Mucosa of stomach (tissue), 1 donor: Measurements from ENCODE around the gene STRA6.

ENCODE experiments used
- H3K27me3 ChIP-seq: one replicate; pipeline ENCODE4 v1.7.0; 2013; ENCODE audit warnings: mild to moderate bottlenecking, low read length; ENCODE audit not compliant: control insufficient read depth, insufficient read depth
- H3K36me3 ChIP-seq: one replicate; pipeline ENCODE4 v1.7.0; 2013; ENCODE audit warnings: low read length; ENCODE audit not compliant: control insufficient read depth, insufficient read depth
- H3K4me1 ChIP-seq: one replicate; pipeline ENCODE4 v1.7.0; 2013; ENCODE audit warnings: mild to moderate bottlenecking, low read length; ENCODE audit not compliant: control insufficient read depth, insufficient read depth
- H3K4me3 ChIP-seq: one replicate; pipeline ENCODE4 v1.7.0; 2013; ENCODE audit warnings: low read length
- H3K9ac ChIP-seq: one replicate; pipeline ENCODE4 v1.7.0; 2013; ENCODE audit warnings: mild to moderate bottlenecking, low read length, moderate library complexity
- H3K9me3 ChIP-seq: one replicate; pipeline ENCODE4 v1.7.0; 2013; ENCODE audit warnings: mild to moderate bottlenecking, low read length, moderate library complexity; ENCODE audit not compliant: control insufficient read depth
- donor health status: Pancreatic carcinoma.

STRA6 gene

DNA sequence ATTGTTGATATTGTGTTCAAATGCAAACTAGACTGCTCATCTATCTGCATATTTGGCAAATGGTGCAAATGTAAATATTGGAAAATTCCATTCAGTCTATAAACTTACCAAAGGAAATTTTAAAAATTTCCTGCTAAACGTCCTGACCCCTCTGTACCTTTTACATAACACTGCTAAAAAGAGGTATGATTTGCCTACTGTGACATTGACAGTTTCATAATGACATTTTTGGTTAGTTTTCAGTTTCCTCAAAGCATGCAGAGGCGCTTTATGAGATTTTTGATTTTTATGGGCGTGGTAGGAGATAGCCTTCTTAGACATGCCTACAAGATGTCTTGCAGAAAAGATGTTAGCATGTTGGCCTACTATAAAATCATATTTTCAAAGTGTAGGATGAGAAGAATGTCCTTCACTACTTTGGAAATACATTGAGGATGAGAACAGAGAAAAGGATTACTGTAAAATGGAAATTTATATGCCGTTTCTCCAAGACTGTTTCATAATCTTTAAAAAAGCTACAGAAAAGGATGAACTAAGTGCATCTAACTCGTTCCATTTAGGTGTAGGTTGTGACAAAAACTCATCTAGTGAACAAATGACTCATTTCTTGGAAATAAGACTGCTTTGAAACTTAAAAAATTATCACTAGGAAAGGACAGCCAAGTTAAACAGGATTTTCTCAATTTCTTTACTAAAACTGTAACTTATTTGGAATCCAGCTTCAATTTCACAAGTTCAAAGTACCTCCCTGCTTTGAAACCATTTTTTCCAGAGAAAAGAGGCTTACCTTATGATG, 43.5 kb downstream of the STRA6 start:
- Histone ChIP-seq H3K36me3 (no peaks in the 10 kb centered on the region), H3K9me3 (no peaks in the 10 kb centered on the region), H3K27me3 (no peaks in the 10 kb centered on the region), H3K4me1 (peaks cover 7% of the 10 kb centered on the region), H3K4me3 (no peak overlapping the region), H3K9ac (no peak overlapping the region)

DNA sequence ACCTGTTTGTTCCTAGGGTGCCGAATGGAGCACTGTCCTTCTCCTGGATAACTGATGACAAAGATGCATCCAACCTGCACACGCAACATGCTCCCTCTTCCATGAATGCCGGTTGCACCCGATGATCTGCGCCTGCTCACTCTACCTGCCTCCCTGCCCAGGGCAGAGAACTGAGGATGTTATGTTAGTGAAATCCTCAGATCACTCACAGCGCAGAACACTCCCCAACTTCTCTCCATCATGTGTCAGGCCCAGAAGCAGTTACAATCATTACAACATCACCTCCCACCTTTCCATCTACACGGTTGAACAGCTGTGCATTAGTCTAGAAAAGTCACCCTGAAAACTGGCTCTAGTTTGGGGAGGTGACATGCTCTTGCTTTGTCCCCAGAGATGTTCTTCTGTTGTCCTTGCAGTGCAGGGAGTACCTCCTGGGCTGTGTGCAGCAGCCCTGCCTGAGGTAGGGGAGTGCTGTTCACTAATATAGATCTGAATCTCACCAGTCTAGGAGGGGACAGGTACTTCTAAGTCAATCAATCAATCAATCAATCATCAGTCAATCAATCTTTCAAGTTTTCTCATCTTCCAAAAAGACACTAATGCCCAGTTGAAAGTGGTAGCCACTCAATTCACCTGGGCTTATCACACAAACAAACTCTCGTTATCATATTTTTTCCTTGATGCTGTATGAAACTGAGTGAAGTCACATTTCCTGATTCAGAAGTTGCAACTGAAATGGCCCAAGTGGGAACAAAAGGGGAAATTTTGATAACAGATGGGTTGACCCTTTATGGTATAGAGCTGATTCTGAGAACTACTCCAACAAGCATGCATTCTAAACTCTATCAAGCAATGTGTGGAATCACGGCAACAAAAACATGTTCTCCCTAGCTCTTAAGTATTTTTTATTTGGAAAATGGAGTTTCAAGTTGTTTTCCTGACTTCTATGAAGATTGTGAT, 44.4 kb downstream of the STRA6 start:
- Histone ChIP-seq H3K4me3 (no peak overlapping the region), H3K9me3 (no peaks in the 10 kb centered on the region), H3K4me1 (peaks cover 7% of the 10 kb centered on the region), H3K36me3 (no peaks in the 10 kb centered on the region), H3K27me3 (no peaks in the 10 kb centered on the region), H3K9ac (no peak overlapping the region)

DNA sequence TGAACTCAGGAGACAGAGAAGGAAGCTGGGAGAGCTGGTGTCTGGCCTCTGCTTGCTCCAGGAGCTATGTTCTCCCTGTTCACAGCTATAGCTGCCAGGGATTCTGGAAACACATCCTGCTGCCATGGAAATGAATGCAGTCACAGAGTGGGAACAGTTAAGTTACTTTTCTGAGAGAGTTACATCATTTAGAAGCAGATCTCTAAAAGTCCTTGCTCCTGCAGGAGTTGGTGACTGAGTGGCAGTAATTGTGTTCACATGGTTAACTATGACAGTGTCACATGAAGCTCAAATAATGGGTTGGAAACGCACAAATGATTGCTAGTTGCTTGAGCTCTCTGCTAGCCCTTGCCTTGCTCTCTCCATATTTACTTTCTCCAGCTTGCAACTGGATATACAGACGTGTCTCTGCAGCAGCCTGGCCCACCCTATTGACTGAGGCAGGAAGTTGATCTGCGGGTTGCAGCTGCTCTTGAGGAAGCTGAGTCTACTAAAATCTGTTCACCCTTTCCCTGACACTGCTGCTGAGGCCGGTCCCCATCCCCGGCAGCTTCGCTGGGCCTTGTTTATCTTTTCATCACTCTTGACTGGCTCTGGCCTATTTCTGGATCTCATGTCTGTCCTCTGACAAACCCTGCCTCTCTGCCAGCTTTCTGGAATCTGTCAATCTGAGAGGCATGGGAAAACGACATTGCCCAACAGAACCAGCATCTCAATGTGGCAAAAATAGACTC, 45.7 kb downstream of the STRA6 start:
- Histone ChIP-seq H3K9ac (no peak overlapping the region), H3K9me3 (no peaks in the 10 kb centered on the region), H3K36me3 (no peaks in the 10 kb centered on the region), H3K4me1 (peaks cover 7% of the 10 kb centered on the region), H3K27me3 (no peaks in the 10 kb centered on the region), H3K4me3 (no peak overlapping the region)

DNA sequence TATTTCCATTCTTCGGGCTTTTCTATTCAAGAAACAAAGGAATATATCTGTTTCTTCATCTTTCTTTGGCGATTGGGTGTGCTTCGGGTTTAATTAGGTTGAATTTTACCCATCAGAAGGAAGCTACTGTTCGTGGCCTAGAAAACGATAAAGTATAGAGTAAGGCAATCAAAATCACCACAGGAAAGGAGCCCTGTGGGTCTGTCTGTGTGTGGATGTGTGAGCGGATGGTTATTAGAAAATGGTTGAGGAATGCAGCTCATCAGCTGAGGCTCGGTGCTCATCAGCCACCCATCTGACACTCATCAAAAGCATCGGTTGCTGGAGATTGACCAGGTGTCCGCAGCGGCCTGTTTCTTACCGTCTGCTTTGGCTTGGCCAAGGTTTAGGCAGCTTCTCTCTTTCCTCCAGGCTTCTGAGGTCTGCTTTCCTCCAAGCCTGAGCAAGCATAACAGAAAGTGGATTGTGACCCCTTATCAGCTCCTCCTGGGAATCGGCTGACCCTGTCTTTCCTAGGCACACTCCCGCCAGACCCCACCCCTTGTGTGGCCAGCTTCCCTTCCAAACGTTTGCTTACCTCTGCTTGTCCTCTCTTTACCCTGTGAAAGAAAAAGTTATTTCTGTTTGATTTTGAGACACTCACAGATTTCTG, 46.7 kb downstream of the STRA6 start:
- Histone ChIP-seq H3K27me3 (no peaks in the 10 kb centered on the region), H3K36me3 (no peaks in the 10 kb centered on the region), H3K9me3 (no peaks in the 10 kb centered on the region), H3K4me3 (no peak overlapping the region), H3K9ac (no peak overlapping the region), H3K4me1 (peaks cover 7% of the 10 kb centered on the region)

DNA sequence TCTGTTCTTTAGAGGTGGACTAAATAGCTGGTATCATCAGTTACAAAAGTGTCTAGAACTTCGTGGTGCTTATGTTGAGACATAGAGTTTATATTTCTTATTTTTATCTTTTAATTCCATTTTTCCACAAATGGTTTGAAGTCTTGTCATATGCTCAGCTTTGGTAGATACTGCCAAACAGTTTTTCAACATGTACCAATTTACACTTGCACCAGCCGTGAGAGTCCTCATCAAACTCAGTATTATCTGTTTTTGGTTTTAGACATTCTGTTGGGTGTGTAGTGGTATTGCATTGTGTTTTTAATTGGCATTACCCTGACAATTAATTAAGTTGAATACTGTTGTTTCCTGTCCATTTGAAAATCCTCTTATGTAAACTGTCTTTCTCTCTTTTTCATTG, 55.5 kb downstream of the STRA6 start:
- Histone ChIP-seq H3K27me3 (no peaks in the 10 kb centered on the region), H3K4me3 (no peak overlapping the region), H3K4me1 (no peaks in the 10 kb centered on the region), H3K9me3 (no peaks in the 10 kb centered on the region), H3K36me3 (no peaks in the 10 kb centered on the region), H3K9ac (no peak overlapping the region)

DNA sequence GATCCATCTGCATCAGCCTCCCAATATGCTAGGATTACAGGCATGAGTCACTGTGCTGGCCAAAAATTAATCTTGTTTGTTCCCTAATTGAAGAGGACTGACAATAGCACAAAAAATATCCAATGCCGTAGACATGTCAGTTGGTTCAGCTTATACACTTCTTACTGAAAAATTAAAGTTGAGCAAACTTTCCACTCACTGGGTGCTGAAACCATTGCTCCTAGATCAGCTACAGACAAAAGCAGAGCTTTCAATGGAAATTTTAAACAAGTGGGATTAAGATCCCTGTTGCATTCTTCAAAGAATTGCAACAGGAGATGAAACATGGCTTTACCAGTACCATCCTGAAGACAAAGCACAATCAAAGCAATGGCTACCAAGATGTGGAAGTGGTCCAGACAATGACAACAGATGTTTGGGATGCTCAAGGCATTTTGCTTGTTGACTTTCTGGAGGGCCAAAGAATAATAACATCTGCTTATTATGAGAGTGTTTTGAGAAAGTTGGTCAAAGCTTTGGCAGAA, 56.2 kb downstream of the STRA6 start:
- Histone ChIP-seq H3K27me3 (no peaks in the 10 kb centered on the region), H3K9me3 (no peaks in the 10 kb centered on the region), H3K9ac (no peak overlapping the region), H3K4me1 (no peaks in the 10 kb centered on the region), H3K36me3 (no peaks in the 10 kb centered on the region), H3K4me3 (no peak overlapping the region)

DNA sequence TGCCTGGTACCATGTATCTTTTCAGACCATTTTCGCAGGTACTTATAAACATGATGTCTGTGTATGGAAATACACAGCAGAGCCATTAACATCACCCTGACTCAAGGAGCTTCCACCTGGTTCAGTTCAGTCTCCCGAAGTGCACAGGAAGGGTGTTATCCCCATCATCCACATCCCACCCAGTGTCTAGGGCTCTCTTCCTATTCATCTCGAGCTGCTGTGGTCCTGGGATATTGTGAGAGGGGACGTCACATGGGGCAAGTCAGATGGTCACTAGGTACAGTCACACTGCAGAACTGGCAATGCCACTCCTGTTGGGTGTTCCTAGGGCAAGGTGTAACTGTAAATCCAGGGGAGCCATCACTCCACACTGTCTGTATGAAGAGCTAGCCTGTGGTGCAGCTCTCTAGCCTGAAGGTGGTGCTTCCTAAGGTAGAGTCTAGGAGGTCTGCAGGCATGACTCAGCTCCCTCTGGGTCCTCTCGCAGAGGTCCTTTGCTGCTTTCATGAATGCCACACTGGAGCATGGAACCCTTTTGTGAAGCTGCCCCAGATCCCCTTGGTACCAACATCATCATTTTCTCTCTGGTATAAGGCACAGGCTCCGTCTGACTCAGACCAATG, 58.3 kb downstream of the STRA6 start:
- Histone ChIP-seq H3K36me3 (no peaks in the 10 kb centered on the region), H3K9ac (no peak overlapping the region), H3K9me3 (no peaks in the 10 kb centered on the region), H3K27me3 (peaks cover 4% of the 10 kb centered on the region), H3K4me3 (no peak overlapping the region), H3K4me1 (no peaks in the 10 kb centered on the region)

DNA sequence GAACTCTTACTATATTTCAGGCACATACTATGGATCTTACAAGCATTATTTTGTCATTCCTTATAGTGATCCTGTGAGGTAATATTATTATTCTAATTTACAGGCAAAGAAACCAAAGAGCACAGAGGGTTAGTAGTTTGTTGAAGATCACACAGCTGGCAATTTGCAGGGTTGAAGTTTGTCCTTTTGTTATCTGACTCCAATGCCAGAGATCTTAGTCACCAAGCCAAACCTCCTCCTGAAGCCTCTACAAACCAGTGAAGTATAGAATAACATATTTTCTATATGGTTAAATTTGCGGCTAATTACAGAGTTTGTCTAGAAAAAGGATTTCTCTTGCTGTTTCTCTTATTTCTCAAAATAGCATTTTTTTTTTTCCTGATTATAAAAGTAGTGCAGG, 61.0 kb downstream of the STRA6 start:
- Histone ChIP-seq H3K27me3 (peaks cover 28% of the 10 kb centered on the region), H3K9ac (no peak overlapping the region), H3K4me1 (peaks cover 3% of the 10 kb centered on the region), H3K36me3 (no peaks in the 10 kb centered on the region), H3K4me3 (no peak overlapping the region), H3K9me3 (no peaks in the 10 kb centered on the region)

DNA sequence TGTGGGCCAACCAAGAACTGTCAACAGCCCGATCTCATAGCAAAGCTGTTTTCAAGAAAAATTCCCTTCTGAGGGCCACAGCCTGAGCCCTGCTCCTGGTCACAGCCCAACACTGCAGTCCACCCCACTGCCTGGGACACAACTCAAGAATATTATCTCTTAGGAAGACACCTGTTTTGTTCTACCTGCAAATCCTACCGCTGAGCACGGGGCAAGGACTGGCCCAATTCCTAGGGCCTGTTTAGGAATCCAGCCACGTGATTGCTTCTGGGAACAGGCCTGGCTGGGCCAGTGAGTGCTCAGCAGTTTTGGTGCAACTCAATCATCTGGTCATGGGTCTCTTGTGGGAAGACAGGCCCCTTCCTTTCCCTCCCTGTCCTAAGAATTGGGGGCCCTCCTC, 63.9 kb downstream of the STRA6 start:
- H3K36me3 ChIP-seq, result no peaks in the 10 kb centered on the region
- peaks cover 12% of the 10 kb centered on the region for H3K4me1 ChIP-seq
- H3K4me3 ChIP-seq, result no peak overlapping the region
- H3K9me3 ChIP-seq, result no peaks in the 10 kb centered on the region
- peaks cover 53% of the 10 kb centered on the region for H3K27me3 ChIP-seq
- H3K9ac ChIP-seq, result no peak overlapping the region

DNA sequence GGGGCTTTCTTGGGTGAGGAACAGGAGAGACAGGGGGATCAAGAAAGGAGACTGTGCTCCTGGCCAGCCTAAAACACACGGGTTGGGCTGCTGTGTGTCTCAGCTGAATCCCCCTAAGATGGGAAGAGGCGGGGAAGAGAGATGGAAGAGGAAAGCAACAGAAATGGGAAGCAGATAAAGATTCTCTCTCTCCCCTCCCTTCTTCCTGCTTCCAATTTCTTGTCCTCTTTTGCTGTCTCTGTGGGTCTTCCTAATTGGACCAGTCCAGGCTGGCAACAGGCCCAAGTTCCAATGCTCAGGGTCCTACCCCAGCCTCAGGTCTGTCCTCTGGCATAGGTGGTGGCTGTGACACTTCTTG, 65.1 kb downstream of the STRA6 start:
- Histone ChIP-seq H3K4me1 (peaks cover 12% of the 10 kb centered on the region), H3K9ac (no peak overlapping the region), H3K9me3 (no peaks in the 10 kb centered on the region), H3K27me3 (peaks cover 64% of the 10 kb centered on the region), H3K4me3 (no peak overlapping the region), H3K36me3 (no peaks in the 10 kb centered on the region)
